Prostate gland (tissue), 2 donors: ENCODE measurements around the gene LIME1. TPM values are rescaled to one million over a fixed set of nuclear protein-coding genes. Genes with fewer than 3 reads are reported as not detected.
A peak's percentile ranks its signal among the peaks of the same experiment; 100 is the strongest.

Experiments used
- DNase-seq: peaks from one replicate; pipeline ENCODE4 v3.0.0-alpha.2; 2019; ENCODE audit warnings: low spot score
- H3K27ac ChIP-seq, 2 donors: fragments of 200-600 bp; sonication (generic); 2 replicates each; pipeline ENCODE4 v1.5.1; 2017 to 2019
- H3K27me3 ChIP-seq: fragments of 200-600 bp; sonication (generic); replicated peaks from 2 replicates; pipeline ENCODE4 v1.5.1; 2019; ENCODE audit not compliant: insufficient read depth
- H3K36me3 ChIP-seq, 2 donors: fragments of 200-600 bp; sonication (generic); 1 replicate in 1 of 2; 2 replicates in 1 of 2; pipeline versions ENCODE4 v1.5.1 to v1.8.1; 2017 to 2019
- H3K4me1 ChIP-seq: fragments of 200-600 bp; sonication (generic); replicated peaks from 2 replicates; pipeline ENCODE4 v1.5.1; 2019
- H3K4me3 ChIP-seq, 2 donors: fragments of 200-600 bp; sonication (generic); 2 replicates each; pipeline ENCODE4 v1.5.1; 2017 to 2019
- H3K9me3 ChIP-seq: fragments of 200-600 bp; sonication (generic); 2 replicates; pipeline ENCODE4 v1.5.1; 2017
- CTCF ChIP-seq, 4 experiments: fragments of 200-600 bp in 2 of 4; fragments of 450-650 bp in 2 of 4; sonication (generic) in 2 of 4; IDR thresholded peaks; 1 replicate in 3 of 4; 2 replicates in 1 of 4; pipeline ENCODE4 v1.5.1; 2016 to 2019; ENCODE audit warnings: antibody characterized with exemption in 4 of 4, mild to moderate bottlenecking in 2 of 4, moderate library complexity in 2 of 4
- POLR2A ChIP-seq: fragments of 450-650 bp; IDR thresholded peaks from one replicate; pipeline ENCODE4 v1.6.1; 2016; ENCODE audit warnings: antibody characterized with exemption, mild to moderate bottlenecking
- POLR2AphosphoS5 ChIP-seq: sonication (generic); formaldehyde crosslinking; IDR thresholded peaks from one replicate; pipeline ENCODE4 v1.6.1; 2017; ENCODE audit warnings: antibody characterized with exemption
- WGBS: methylation state at CpG from one replicate; pipeline ENCODE4 v1.1.5; 2018; 5-methylcytosine and 5-hydroxymethylcytosine counted together
- intact Hi-C: fragments of 100-400 bp; cut with DNase I; formaldehyde crosslinking; loops from one replicate; pipeline ENCODE4 v1.14.2; 2022
- total RNA-seq, 2 donors: library from RNA; depleted of rRNA; stranded (reverse); fragments of >200 nt; gene quantifications; one replicate each; pipeline ENCODE4 v1.1.0, GENCODE V29; 2016

LIME1 gene
- total RNA-seq, 2 donors from 2014 or later: 35.0 to 44.4 TPM

GRCh38 chr20:63739130-63740069 lies 2.9 kb downstream of the LIME1 start, which contains the start of gene SLC2A4RG:
SLC2A4RG (plus strand) TSS chr20:63739776; CDS start chr20:63739913, 137 bp downstream.
- DNase-seq: peak; percentile 71
- Histone ChIP-seq H3K36me3 (peaks cover 4% of the 10 kb centered on the region in 2 donors), H3K4me1 (peaks cover 35% of the 10 kb centered on the region), H3K27ac (peak within 1 kb of the TSS; percentile 96), H3K4me3 (peak within 1 kb of the TSS; percentile 72 to 75), H3K9me3 (no peaks in the 10 kb centered on the region), H3K27me3 (no peaks in the 10 kb centered on the region)
- no peak for TF ChIP-seq POLR2AphosphoS5
- TF ChIP-seq CTCF (IDR thresholded peaks at IDR 0.05): peak in 1 of 4 experiments; percentile 7
- TF ChIP-seq POLR2A: peak; percentile 27
- WGBS: under 1% methylated on average over 29 of the region's 136 CpGs
- intact Hi-C loops: loop anchor here (2.0 to 10.0 kb wide), 4 partner anchors 31 to 225 kb away; partner anchors contain the start of genes GMEB2, RTEL1, ZGPAT and ZNF512B

GRCh38 chr20:63740070-63740626 lies 3.7 kb downstream of the LIME1 start:
- intact Hi-C loops: loop anchor here (2.0 to 10.0 kb wide), 2 partner anchors 113 to 225 kb away; partner anchors contain the start of genes GMEB2 and ZNF512B
- H3K36me3 ChIP-seq: peaks cover 0 to 2% of the 10 kb centered on the region in 2 donors
- peak overlapping the region; percentile 96 for H3K27ac ChIP-seq
- no peaks in the 10 kb centered on the region for H3K27me3 ChIP-seq
- no peaks in the 10 kb centered on the region for H3K9me3 ChIP-seq
- H3K4me1 ChIP-seq: peaks cover 35% of the 10 kb centered on the region
- no peak for TF ChIP-seq POLR2A
- peak overlapping the region; percentile 72 to 75 for H3K4me3 ChIP-seq
- WGBS: 0% methylated on average over 3 of the region's 80 CpGs
- DNase-seq: no peak

GRCh38 chr20:63740627-63741353 lies 4.3 kb downstream of the LIME1 start:
- no peaks in the 10 kb centered on the region for H3K27me3 ChIP-seq
- WGBS: 0% methylated on average over 14 of the region's 29 CpGs
- TF ChIP-seq POLR2A: peak; percentile 71
- peak in 3 of 4 experiments; percentile 35 to 64 (median 57) for TF ChIP-seq CTCF (IDR thresholded peaks at IDR 0.05)
- peak; percentile 86 for TF ChIP-seq POLR2AphosphoS5
- H3K36me3 ChIP-seq: no peaks in the 10 kb centered on the region
- H3K27ac ChIP-seq: peak overlapping the region; percentile 96
- H3K4me1 ChIP-seq: peaks cover 35% of the 10 kb centered on the region
- H3K9me3 ChIP-seq: no peaks in the 10 kb centered on the region
- intact Hi-C loops: loop anchor here (2.0 to 10.0 kb wide), 2 partner anchors 114 to 224 kb away; partner anchors contain the start of genes GMEB2 and ZNF512B
- DNase-seq: peak; percentile 95
- peak overlapping the region; percentile 72 to 75 for H3K4me3 ChIP-seq

GRCh38 chr20:63741354-63741675 lies 4.9 kb downstream of the LIME1 start:
- 30% methylated on average over 4 of the region's 6 CpGs for WGBS
- no peaks in the 10 kb centered on the region for H3K9me3 ChIP-seq
- no peak for TF ChIP-seq CTCF (IDR thresholded peaks at IDR 0.05)
- no peaks in the 10 kb centered on the region for H3K27me3 ChIP-seq
- H3K27ac ChIP-seq: peak overlapping the region; percentile 96
- H3K4me3 ChIP-seq: peak overlapping the region; percentile 72 to 75
- DNase-seq: no peak
- H3K36me3 ChIP-seq: no peaks in the 10 kb centered on the region
- intact Hi-C loops: loop anchor here (2.0 to 10.0 kb wide), 2 partner anchors 115 to 223 kb away; partner anchors contain the start of genes GMEB2 and ZNF512B
- H3K4me1 ChIP-seq: peaks cover 35% of the 10 kb centered on the region
